Panc1 (cell line): ENCODE results near the gene SUPV3L1. TPM values are rescaled to one million over a fixed set of nuclear protein-coding genes. Genes with fewer than 3 reads are reported as not detected.

ENCODE experiments used
- ATAC-seq: fragments of 200-7000 bp; cut with Tn5 transposase; 2 replicates; pipeline ENCODE4 v1.9.1; 2020; ENCODE audit warnings: mild to moderate bottlenecking, moderate library complexity
- BruUV-seq: library from RNA; stranded (reverse); fragments of 400-500 nt; replicated peaks from 2 replicates; lab custom pipeline; 2021; lab: Mats Ljungman, UMichigan
- CTCF ChIA-PET: fragments of 300-600 bp; sonication (Branson Sonifier 250); formaldehyde crosslinking; loops from one replicate; lab custom pipeline; 2022; ENCODE audit warnings: antibody characterized with exemption; lab: Charles Lee
- POLR2A ChIA-PET: fragments of 300-600 bp; sonication (Branson Sonifier 250); formaldehyde crosslinking; loops from one replicate; lab custom pipeline; 2022; ENCODE audit warnings: antibody characterized with exemption; lab: Charles Lee
- DNase-seq: peaks from one replicate; pipeline ENCODE4 v3.0.0-alpha.2; 2010; ENCODE audit warnings: low read depth, low spot score
- H3K27ac ChIP-seq: 2 replicates; pipeline ENCODE4 v1.5.1; 2011; ENCODE audit warnings: mild to moderate bottlenecking, low read length, inconsistent platforms
- H3K27me3 ChIP-seq: fragments of 200-500 bp; sonication (Bioruptor generic); 2 replicates; pipeline ENCODE4 v1.6.0; 2014; ENCODE audit warnings: low read length, inconsistent platforms; ENCODE audit not compliant: control insufficient read depth, insufficient read depth
- H3K36me3 ChIP-seq: fragments of 200-500 bp; sonication (Bioruptor generic); 2 replicates; pipeline ENCODE4 v1.5.1; 2014; ENCODE audit warnings: inconsistent platforms, mild to moderate bottlenecking, low read length, moderate library complexity; ENCODE audit not compliant: control insufficient read depth, insufficient read depth
- H3K4me1 ChIP-seq: 2 replicates; pipeline ENCODE4 v1.5.1; 2011; ENCODE audit warnings: inconsistent platforms, mild to moderate bottlenecking, low read length, moderate library complexity; ENCODE audit not compliant: control insufficient read depth, insufficient read depth
- H3K4me3 ChIP-seq, 2 experiments: 2 replicates each; pipeline ENCODE4 v1.5.1; 2011 to 2012; ENCODE audit warnings: low read depth in 2 of 2, low read length in 2 of 2, mild to moderate bottlenecking in 2 of 2, inconsistent platforms in 1 of 2, moderate library complexity in 1 of 2
- H3K9me3 ChIP-seq: fragments of 200-500 bp; sonication (Bioruptor generic); 2 replicates; pipeline ENCODE4 v1.5.1; 2014; ENCODE audit warnings: low read depth, mild to moderate bottlenecking, inconsistent platforms, low read length, moderate library complexity; ENCODE audit not compliant: control insufficient read depth, insufficient read depth
- CTCF ChIP-seq: fragments of 450-650 bp; IDR thresholded peaks from 2 replicates; pipeline ENCODE4 v1.5.1; 2017; ENCODE audit warnings: mild to moderate bottlenecking
- POLR2AphosphoS5 ChIP-seq: IDR thresholded peaks from 2 replicates; pipeline ENCODE4 v1.6.1; 2012; ENCODE audit warnings: mild to moderate bottlenecking, low read depth, low read length, moderate library complexity
- SIN3A ChIP-seq: IDR thresholded peaks from 2 replicates; pipeline ENCODE4 v1.6.1; 2012; ENCODE audit warnings: low read depth, mild to moderate bottlenecking, low read length, moderate library complexity, borderline replicate concordance; ENCODE audit not compliant: insufficient read depth
- TCF7L2 ChIP-seq: IDR thresholded peaks from 2 replicates; pipeline ENCODE4 v1.6.1; 2011; ENCODE audit warnings: mild to moderate bottlenecking, low read depth, low read length, inconsistent platforms
- in situ Hi-C: cut with HindIII; loops from 2 replicates; pipeline ENCODE4 v1.10.0; 2016; ENCODE audit warnings: low sequenced_read_pairs, low pct_unique_long_range_greater_than_20kb
- intact Hi-C: fragments of 100-400 bp; cut with micrococcal nuclease; formaldehyde crosslinking; loops from one replicate; pipeline ENCODE4 v1.10.0; 2022; ENCODE audit not compliant: unreplicated experiment
- total RNA-seq: library from RNA; stranded (reverse); gene quantifications from one replicate; pipeline ENCODE4 v1.2.1, GENCODE V29; 2021; ENCODE audit not compliant: unreplicated experiment
- TF ChIP-seq, protein P1 (sequence below), 2 experiments: IDR thresholded peaks; 2 replicates each; pipeline ENCODE4 v1.6.1; 2011 to 2012; ENCODE audit warnings: low read depth in 2 of 2, control low read depth in 1 of 2, low read length in 1 of 2, mild to moderate bottlenecking in 1 of 2, moderate library complexity in 1 of 2; ENCODE audit not compliant: insufficient read depth in 1 of 2

The SUPV3L1 gene
- total RNA-seq, 1 experiment from 2014 or later = 65.0 TPM

- ChIA-PET POLR2A (no interaction called here), CTCF (interaction anchor here (0.8 kb wide), 1 partner anchor 161 kb away, joined by 4 read pairs; no protein-coding TSS in a partner anchor)
Observed at GRCh38 chr10:69232252-69232651, 52.2 kb downstream of the SUPV3L1 start.

GRCh38 chr10:69232736-69233480, 52.9 kb downstream of the SUPV3L1 start:
- intact Hi-C loops = loop anchor here (10.0 kb wide), 1 partner anchor 402 kb away; the partner anchor contains the start of gene FAM241B
- Histone ChIP-seq H3K9me3 (no peaks in the 10 kb centered on the region), H3K4me3 (no peak overlapping the region), H3K4me1 (0 out of 2 replicates have a peak, but pooled peaks cover 5% of the 10 kb centered on the region), H3K27ac (no peak overlapping the region), H3K27me3 (no peaks in the 10 kb centered on the region), H3K36me3 (no peaks in the 10 kb centered on the region)
- in situ Hi-C loops = no loop called here
- ATAC-seq (no peak), DNase-seq (no peak)
- ChIA-PET CTCF (no interaction called here), POLR2A (interaction anchor here (0.6 kb wide), 1 partner anchor 10 kb away, joined by 4 read pairs; no protein-coding TSS in a partner anchor)
- TF ChIP-seq SIN3A (no peak), CTCF (no peak), TCF7L2 (no peak), POLR2AphosphoS5 (no peak)
- TF ChIP-seq, protein P1, sequence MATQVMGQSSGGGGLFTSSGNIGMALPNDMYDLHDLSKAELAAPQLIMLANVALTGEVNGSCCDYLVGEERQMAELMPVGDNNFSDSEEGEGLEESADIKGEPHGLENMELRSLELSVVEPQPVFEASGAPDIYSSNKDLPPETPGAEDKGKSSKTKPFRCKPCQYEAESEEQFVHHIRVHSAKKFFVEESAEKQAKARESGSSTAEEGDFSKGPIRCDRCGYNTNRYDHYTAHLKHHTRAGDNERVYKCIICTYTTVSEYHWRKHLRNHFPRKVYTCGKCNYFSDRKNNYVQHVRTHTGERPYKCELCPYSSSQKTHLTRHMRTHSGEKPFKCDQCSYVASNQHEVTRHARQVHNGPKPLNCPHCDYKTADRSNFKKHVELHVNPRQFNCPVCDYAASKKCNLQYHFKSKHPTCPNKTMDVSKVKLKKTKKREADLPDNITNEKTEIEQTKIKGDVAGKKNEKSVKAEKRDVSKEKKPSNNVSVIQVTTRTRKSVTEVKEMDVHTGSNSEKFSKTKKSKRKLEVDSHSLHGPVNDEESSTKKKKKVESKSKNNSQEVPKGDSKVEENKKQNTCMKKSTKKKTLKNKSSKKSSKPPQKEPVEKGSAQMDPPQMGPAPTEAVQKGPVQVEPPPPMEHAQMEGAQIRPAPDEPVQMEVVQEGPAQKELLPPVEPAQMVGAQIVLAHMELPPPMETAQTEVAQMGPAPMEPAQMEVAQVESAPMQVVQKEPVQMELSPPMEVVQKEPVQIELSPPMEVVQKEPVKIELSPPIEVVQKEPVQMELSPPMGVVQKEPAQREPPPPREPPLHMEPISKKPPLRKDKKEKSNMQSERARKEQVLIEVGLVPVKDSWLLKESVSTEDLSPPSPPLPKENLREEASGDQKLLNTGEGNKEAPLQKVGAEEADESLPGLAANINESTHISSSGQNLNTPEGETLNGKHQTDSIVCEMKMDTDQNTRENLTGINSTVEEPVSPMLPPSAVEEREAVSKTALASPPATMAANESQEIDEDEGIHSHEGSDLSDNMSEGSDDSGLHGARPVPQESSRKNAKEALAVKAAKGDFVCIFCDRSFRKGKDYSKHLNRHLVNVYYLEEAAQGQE (IDR thresholded peaks at IDR 0.05; ENCODE audit: insufficient read depth in 1 of 2, low read depth in 2 of 2, low read length in 1 of 2) = no peak
- no TSS peak for BruUV-seq

More at GRCh38 chr10:69232252-69232651, 52.2 kb downstream of the SUPV3L1 start:
- peak; percentile 81 for ATAC-seq
- Histone ChIP-seq H3K27me3 (no peaks in the 10 kb centered on the region), H3K36me3 (no peaks in the 10 kb centered on the region), H3K9me3 (no peaks in the 10 kb centered on the region), H3K4me1 (0 out of 2 replicates have a peak, but pooled peaks cover 5% of the 10 kb centered on the region), H3K4me3 (no peak overlapping the region), H3K27ac (no peak overlapping the region)
- intact Hi-C loops = loop anchor here (10.0 kb wide), 1 partner anchor 403 kb away; the partner anchor contains the start of gene FAM241B
- no peak for TF ChIP-seq POLR2AphosphoS5
- TF ChIP-seq SIN3A = no peak
- TF ChIP-seq CTCF = no peak
- TF ChIP-seq, protein P1 (IDR thresholded peaks at IDR 0.05; ENCODE audit: insufficient read depth in 1 of 2, low read depth in 2 of 2, low read length in 1 of 2) = no peak
- TF ChIP-seq TCF7L2 = no peak
- in situ Hi-C loops = no loop called here
- no TSS peak for BruUV-seq
- DNase-seq = no peak
